ENCODE measurements around the gene CBFA2T2. TPM values are rescaled to one million over a fixed set of nuclear protein-coding genes. Genes with fewer than 3 reads are reported as not detected.

Gene CBFA2T2
- polyA plus RNA-seq, 4 donors, result 6.5 to 30.3 (median 9.2) TPM

DNA sequence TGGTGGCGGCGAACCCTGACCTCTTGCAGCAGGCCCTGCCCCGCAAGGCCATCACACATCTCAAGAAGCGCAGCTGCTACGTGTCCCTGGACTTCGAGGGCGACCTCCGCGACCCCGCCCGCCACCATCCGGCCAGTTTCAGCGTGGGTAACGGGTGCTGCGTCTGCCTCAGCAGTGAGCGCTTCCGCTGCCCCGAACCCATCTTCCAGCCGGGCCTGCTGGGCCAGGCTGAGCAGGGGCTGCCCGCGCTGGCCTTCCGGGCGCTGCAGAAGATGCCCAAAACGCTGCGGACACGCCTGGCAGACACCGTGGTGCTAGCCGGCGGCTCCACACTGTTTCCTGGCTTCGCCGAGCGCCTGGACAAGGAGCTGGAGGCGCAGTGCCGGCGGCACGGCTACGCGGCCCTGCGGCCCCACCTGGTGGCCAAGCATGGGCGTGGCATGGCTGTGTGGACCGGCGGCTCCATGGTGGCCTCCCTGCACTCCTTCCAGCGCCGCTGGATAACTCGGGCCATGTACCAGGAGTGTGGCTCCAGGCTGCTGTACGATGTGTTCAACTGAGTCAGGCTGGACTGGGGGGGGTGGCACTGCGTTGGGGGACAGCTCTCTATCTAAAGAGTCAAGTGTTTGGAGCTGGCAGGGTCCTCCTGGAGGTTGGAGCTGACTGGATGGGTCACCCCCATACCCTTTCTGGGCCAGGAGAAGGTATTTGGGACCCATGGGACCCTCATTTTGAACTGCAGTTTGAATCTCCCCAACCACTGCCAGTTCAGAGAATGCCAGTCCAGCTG, 178.0 kb downstream of the CBFA2T2 start:
- Histone ChIP-seq H3K27ac (ENCODE audit: low read depth in 1 of 3, low read length in 2 of 3) (peak overlapping the region in 2 of 3 donors; percentile 82 to 97), H3K27me3 (ENCODE audit: control insufficient read depth in 3 of 3, insufficient read depth in 3 of 3, low read length in 3 of 3) (no peaks in the 10 kb centered on the region), H3K9me3 (ENCODE audit: control insufficient read depth in 2 of 2, insufficient read depth in 1 of 2, low read depth in 1 of 2, low read length in 1 of 2) (no peaks in the 10 kb centered on the region), H3K4me3 (ENCODE audit: low read depth in 1 of 3, low read length in 3 of 3) (peak overlapping the region; percentile 44 to 58 (median 52)), H3K36me3 (ENCODE audit: control insufficient read depth in 3 of 3, insufficient read depth in 2 of 3, low read depth in 1 of 3, low read length in 3 of 3) (peaks cover 0 to 41% (median 5%) of the 10 kb centered on the region in 3 donors), H3K4me1 (ENCODE audit: control insufficient read depth in 3 of 3, insufficient read depth in 2 of 3, low read depth in 1 of 3, low read length in 2 of 3) (peaks cover 0 to 31% (median 2%) of the 10 kb centered on the region in 3 donors)
- 2 to 19% (median 11%) methylated on average over 43 to 47 of the region's 47 CpGs for WGBS, 3 donors
- FAIRE-seq (no peak), DNase-seq (peak; percentile 83 to 91)

DNA sequence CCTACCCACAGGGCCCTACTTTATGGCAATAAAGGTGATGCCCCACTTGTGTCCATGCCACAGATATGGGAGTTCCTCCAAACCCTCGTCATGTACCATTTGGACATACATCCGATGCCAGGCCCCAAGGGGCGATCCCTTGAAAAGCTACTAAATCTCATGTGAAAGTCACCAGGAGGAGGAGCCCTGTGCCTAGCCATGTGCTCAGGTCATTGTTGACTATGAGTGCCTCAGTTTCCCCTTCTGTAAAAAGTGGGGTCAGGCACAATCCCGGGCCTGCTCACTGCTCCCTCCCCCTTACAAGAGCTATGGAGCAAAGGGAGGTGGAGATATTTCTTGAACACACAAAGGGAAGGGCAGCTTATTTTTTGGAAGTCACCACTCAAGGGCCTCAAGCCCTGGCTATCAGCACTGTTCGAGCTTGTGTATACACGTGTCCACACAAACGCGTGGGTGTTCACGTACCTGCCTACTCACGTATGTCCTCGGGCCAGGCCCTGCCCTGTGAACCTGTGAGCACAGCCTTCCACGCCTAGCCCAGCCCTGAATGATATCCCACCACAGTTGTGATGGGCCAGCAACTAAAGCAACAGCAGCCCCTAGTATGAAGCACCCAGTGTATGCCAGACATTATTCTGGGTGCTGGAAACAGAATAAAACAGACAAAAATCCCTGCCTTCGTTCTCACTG, 178.7 kb downstream of the CBFA2T2 start:
- Histone ChIP-seq H3K4me1 (ENCODE audit: control insufficient read depth in 3 of 3, insufficient read depth in 2 of 3, low read depth in 1 of 3, low read length in 2 of 3) (peaks cover 0 to 33% (median 0%) of the 10 kb centered on the region in 3 donors), H3K27ac (ENCODE audit: low read depth in 1 of 3, low read length in 2 of 3) (peak overlapping the region in 1 of 3 donors; percentile 3), H3K4me3 (ENCODE audit: low read depth in 1 of 3, low read length in 3 of 3) (no peak overlapping the region), H3K36me3 (ENCODE audit: control insufficient read depth in 3 of 3, insufficient read depth in 2 of 3, low read depth in 1 of 3, low read length in 3 of 3) (peaks cover 0 to 41% (median 5%) of the 10 kb centered on the region in 3 donors), H3K27me3 (ENCODE audit: control insufficient read depth in 3 of 3, insufficient read depth in 3 of 3, low read length in 3 of 3) (no peaks in the 10 kb centered on the region), H3K9me3 (ENCODE audit: control insufficient read depth in 2 of 2, insufficient read depth in 1 of 2, low read depth in 1 of 2, low read length in 1 of 2) (no peaks in the 10 kb centered on the region)
- no peak for DNase-seq
- no peak for FAIRE-seq
- WGBS, 3 donors, result 65 to 86% (median 79%) methylated on average over 13 of the region's 13 CpGs

DNA sequence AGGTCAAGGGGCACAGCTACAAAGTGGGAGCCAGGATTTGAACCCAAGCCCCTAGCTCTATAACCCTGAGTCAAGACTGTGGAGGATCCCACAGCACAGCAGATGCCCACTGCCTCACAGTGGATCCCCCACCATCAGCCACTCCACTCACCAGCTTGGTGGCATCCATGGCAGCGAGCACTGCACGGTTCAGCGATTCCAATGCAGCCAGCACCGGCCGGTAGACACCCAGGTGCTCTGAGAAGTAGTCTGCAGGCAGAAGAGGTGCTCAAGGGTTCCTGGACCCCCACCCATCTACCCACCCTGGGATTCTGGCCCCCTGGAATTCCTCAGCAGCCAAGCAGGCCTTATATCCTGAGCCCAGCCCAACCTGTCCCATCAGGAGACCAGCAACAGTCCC, 179.3 kb downstream of the CBFA2T2 start:
- Histone ChIP-seq H3K4me1 (ENCODE audit: control insufficient read depth in 3 of 3, insufficient read depth in 2 of 3, low read depth in 1 of 3, low read length in 2 of 3) (peaks cover 0 to 29% (median 0%) of the 10 kb centered on the region in 3 donors), H3K36me3 (ENCODE audit: control insufficient read depth in 3 of 3, insufficient read depth in 2 of 3, low read depth in 1 of 3, low read length in 3 of 3) (peaks cover 0 to 41% (median 5%) of the 10 kb centered on the region in 3 donors), H3K27ac (ENCODE audit: low read depth in 1 of 3, low read length in 2 of 3) (no peak overlapping the region), H3K4me3 (ENCODE audit: low read depth in 1 of 3, low read length in 3 of 3) (no peak overlapping the region), H3K9me3 (ENCODE audit: control insufficient read depth in 2 of 2, insufficient read depth in 1 of 2, low read depth in 1 of 2, low read length in 1 of 2) (no peaks in the 10 kb centered on the region), H3K27me3 (ENCODE audit: control insufficient read depth in 3 of 3, insufficient read depth in 3 of 3, low read length in 3 of 3) (no peaks in the 10 kb centered on the region)
- DNase-seq, result no peak
- 92 to 98% (median 94%) methylated on average over 5 of the region's 5 CpGs for WGBS, 3 donors
- FAIRE-seq, result no peak

DNA sequence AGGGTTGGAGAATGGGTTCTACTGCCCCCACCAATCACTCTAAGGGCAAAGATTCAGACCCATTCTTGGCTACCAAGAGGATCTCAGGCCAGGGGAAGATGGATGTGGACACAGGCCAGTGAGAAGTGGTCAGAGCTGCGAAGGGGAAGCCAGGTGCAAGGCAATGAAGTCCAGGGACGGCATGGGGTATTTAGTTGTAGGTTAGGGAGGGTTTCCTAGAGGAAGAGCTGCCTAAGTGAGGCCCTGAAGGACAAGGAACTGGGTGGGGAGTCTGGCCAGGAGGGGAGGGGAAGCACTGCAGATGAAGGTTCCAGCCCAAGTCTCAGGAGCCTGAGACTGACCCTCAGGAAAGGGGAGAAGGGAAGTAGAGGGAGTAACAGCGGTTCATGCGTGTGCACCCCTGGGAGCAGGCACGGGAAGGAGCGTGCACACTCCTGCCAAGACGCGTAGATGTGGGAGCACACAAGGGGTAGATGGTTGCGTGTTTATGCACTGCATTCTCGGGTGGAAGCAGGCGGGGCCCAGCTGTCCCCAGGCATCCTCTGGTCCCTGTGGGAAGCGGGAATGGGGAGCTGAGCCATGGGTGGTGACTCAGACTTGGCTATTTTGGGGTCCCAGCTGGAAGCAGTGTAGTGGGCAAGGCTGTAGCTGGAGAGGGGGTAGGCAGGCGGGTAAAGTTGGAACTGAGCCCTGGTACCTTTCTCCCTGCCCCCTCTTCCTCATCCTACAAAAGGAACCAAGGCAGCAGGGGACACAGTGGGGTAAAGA, 180.2 kb downstream of the CBFA2T2 start:
- Histone ChIP-seq H3K4me3 (ENCODE audit: low read depth in 1 of 3, low read length in 3 of 3) (no peak overlapping the region), H3K4me1 (ENCODE audit: control insufficient read depth in 3 of 3, insufficient read depth in 2 of 3, low read depth in 1 of 3, low read length in 2 of 3) (peaks cover 3 to 32% (median 5%) of the 10 kb centered on the region in 3 donors), H3K36me3 (ENCODE audit: control insufficient read depth in 3 of 3, insufficient read depth in 2 of 3, low read depth in 1 of 3, low read length in 3 of 3) (peaks cover 0 to 41% (median 5%) of the 10 kb centered on the region in 3 donors), H3K27ac (ENCODE audit: low read depth in 1 of 3, low read length in 2 of 3) (no peak overlapping the region), H3K27me3 (ENCODE audit: control insufficient read depth in 3 of 3, insufficient read depth in 3 of 3, low read length in 3 of 3) (no peaks in the 10 kb centered on the region), H3K9me3 (ENCODE audit: control insufficient read depth in 2 of 2, insufficient read depth in 1 of 2, low read depth in 1 of 2, low read length in 1 of 2) (no peaks in the 10 kb centered on the region)
- WGBS, 3 donors, result 76 to 92% (median 89%) methylated on average over 12 to 13 of the region's 13 CpGs
- FAIRE-seq, result no peak
- no peak for DNase-seq

DNA sequence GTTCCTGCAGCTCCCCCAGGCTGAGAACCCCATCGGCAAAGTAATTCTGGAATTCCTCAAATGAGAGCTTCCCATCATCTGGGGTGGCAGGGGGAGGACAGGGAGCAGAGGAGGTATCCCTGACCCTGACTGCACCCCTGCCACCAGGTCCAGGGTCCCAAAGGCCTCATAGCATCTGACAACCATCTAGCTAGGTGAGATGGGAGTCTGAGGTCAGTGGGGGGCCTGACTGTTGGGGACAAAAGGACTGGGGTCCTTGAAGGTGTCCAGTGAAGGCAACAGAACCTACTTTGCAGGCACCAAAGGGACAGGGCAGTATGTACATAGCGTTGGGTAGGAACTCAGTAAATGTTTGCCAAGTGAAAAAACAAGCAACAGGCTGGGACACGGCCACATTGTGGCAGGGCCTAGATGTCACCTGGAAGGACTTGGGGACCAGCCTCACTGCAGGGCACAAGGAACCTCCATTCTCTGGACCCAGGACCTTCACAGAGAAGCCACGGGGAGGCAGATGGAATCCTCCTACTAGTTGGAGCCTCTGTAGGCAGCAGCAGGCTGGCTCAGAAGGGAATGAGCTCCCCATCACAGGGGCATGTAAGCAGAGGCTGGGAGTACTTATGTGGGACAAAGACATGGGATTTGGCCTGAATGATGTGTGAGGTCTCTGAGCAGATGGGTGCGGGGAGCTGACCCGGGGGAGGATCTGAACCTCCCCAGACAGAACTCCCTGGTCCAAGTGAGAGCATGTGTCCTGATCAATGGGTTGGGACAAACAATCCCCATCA, 181.0 kb downstream of the CBFA2T2 start:
- no peak overlapping the region for H3K27ac ChIP-seq (ENCODE audit: low read depth in 1 of 3, low read length in 2 of 3)
- H3K4me3 ChIP-seq (ENCODE audit: low read depth in 1 of 3, low read length in 3 of 3), result no peak overlapping the region
- WGBS, 3 donors, result 86 to 89% (median 88%) methylated on average over 6 of the region's 6 CpGs
- peaks cover 3 to 39% (median 5%) of the 10 kb centered on the region in 3 donors for H3K4me1 ChIP-seq (ENCODE audit: control insufficient read depth in 3 of 3, insufficient read depth in 2 of 3, low read depth in 1 of 3, low read length in 2 of 3)
- no peak for DNase-seq
- H3K9me3 ChIP-seq (ENCODE audit: control insufficient read depth in 2 of 2, insufficient read depth in 1 of 2, low read depth in 1 of 2, low read length in 1 of 2), result no peaks in the 10 kb centered on the region
- peaks cover 0 to 45% (median 5%) of the 10 kb centered on the region in 3 donors for H3K36me3 ChIP-seq (ENCODE audit: control insufficient read depth in 3 of 3, insufficient read depth in 2 of 3, low read depth in 1 of 3, low read length in 3 of 3)
- no peak for FAIRE-seq
- no peaks in the 10 kb centered on the region for H3K27me3 ChIP-seq (ENCODE audit: control insufficient read depth in 3 of 3, insufficient read depth in 3 of 3, low read length in 3 of 3)

DNA sequence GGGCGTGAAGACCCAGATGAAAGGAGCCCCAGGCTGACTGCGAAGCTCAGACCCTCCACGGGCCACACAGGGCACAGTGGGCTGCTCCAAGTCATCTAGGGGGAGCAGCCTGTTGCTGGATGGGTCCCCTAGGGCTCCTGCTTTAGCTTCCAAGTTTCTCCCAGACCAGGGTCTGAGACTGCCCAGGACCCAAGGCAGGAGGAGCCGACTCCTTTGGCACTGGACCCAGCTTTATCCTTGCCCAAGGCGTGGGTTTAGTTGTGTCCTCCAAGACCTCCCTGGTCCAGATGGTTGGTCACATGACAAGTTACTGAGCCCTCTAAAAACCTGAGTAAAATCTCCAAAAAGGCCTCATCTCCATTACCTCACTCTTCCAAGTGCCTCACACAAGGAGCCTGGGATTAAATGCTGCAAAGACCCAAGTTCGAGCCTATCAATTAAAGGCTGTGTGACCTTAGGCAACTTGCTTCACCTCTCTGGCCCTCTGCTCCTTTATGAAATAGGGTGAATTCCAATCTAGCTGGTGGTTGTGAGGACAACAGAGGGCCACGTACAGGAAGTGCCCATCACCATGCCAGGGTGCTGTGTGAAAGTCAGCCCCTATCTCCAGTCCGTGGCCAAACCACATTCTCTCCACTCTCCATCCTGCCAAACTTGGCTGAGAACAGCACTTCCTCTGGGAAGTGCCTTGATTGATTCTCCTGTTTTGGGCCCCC, 181.8 kb downstream of the CBFA2T2 start:
- Histone ChIP-seq H3K9me3 (ENCODE audit: control insufficient read depth in 2 of 2, insufficient read depth in 1 of 2, low read depth in 1 of 2, low read length in 1 of 2) (no peaks in the 10 kb centered on the region), H3K4me3 (ENCODE audit: low read depth in 1 of 3, low read length in 3 of 3) (no peak overlapping the region), H3K27ac (ENCODE audit: low read depth in 1 of 3, low read length in 2 of 3) (no peak overlapping the region), H3K4me1 (ENCODE audit: control insufficient read depth in 3 of 3, insufficient read depth in 2 of 3, low read depth in 1 of 3, low read length in 2 of 3) (peaks cover 3 to 34% (median 5%) of the 10 kb centered on the region in 3 donors), H3K36me3 (ENCODE audit: control insufficient read depth in 3 of 3, insufficient read depth in 2 of 3, low read depth in 1 of 3, low read length in 3 of 3) (peaks cover 0 to 52% (median 5%) of the 10 kb centered on the region in 3 donors), H3K27me3 (ENCODE audit: control insufficient read depth in 3 of 3, insufficient read depth in 3 of 3, low read length in 3 of 3) (no peaks in the 10 kb centered on the region)
- 82 to 90% (median 85%) methylated on average over 8 of the region's 8 CpGs for WGBS, 3 donors
- DNase-seq, result no peak
- FAIRE-seq, result no peak

DNA sequence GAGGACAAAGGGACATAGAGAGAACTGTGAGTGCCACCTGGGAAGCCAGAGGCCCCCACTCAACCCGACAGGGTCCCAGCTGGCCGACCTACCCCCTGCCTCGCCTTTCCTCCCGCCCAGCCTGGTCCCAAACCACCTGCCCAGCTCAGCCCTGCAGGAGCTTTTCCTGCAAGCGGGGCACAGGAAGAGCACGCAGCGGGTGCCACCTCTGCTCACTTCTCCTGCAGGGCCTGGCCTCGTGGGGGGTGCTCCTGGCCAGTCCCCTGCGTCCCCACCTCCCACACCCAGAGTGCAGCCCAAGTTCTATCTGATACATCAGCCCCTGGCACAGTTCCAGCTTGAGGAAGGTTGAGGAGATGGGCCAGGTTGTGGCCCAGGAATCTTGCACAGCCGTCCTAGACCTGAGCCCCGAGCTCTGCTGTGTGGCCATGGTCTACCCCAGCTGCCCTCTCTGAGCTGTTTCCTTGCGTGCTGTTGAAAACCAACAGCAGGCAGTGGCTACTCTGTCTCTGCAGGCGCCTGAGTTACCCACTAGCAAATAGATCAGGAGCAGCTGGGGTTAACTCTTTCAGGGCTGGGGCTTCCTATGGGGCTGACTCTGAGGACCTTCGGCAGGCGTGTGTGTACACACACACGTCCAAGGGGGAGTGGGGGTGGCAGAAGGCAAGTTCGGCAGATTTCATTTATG, 182.7 kb downstream of the CBFA2T2 start:
- peak overlapping the region in 2 of 3 donors; percentile 68 to 86 for H3K4me3 ChIP-seq (ENCODE audit: low read depth in 1 of 3, low read length in 3 of 3)
- H3K36me3 ChIP-seq (ENCODE audit: control insufficient read depth in 3 of 3, insufficient read depth in 2 of 3, low read depth in 1 of 3, low read length in 3 of 3), result peaks cover 0 to 60% (median 5%) of the 10 kb centered on the region in 3 donors
- DNase-seq (peak in 1 of 2 donors; percentile 27), FAIRE-seq (no peak)
- no peak overlapping the region for H3K27ac ChIP-seq (ENCODE audit: low read depth in 1 of 3, low read length in 2 of 3)
- WGBS, 3 donors, result 35 to 60% (median 37%) methylated on average over 16 to 17 of the region's 17 CpGs
- no peaks in the 10 kb centered on the region for H3K9me3 ChIP-seq (ENCODE audit: control insufficient read depth in 2 of 2, insufficient read depth in 1 of 2, low read depth in 1 of 2, low read length in 1 of 2)
- H3K4me1 ChIP-seq (ENCODE audit: control insufficient read depth in 3 of 3, insufficient read depth in 2 of 3, low read depth in 1 of 3, low read length in 2 of 3), result peaks cover 3 to 32% (median 5%) of the 10 kb centered on the region in 3 donors
- H3K27me3 ChIP-seq (ENCODE audit: control insufficient read depth in 3 of 3, insufficient read depth in 3 of 3, low read length in 3 of 3), result no peaks in the 10 kb centered on the region

Data from small intestine (tissue), 7 donors.